Ascending aorta (tissue), 2 donors: ENCODE data around the gene PDIA5. TPM values are rescaled to one million over a fixed set of nuclear protein-coding genes. Genes with fewer than 3 reads are reported as not detected.

Source experiments
- DNase-seq, 2 donors: peaks; one replicate each; pipeline ENCODE4 v3.0.0-alpha.2; 2019; ENCODE audit warnings: low spot score in 2 of 2
- H3K27ac ChIP-seq, 2 donors: fragments of 200-600 bp; sonication (generic); one replicate each; pipeline ENCODE4 v1.5.1; 2016 to 2017; ENCODE audit warnings: mild to moderate bottlenecking in 1 of 2
- H3K27me3 ChIP-seq: fragments of 200-600 bp; sonication (generic); one replicate; pipeline ENCODE4 v1.5.1; 2017
- H3K36me3 ChIP-seq, 2 donors: fragments of 200-600 bp; sonication (generic); one replicate each; pipeline ENCODE4 v1.5.1; 2016
- H3K4me1 ChIP-seq, 2 donors: fragments of 200-600 bp; sonication (generic); one replicate each; pipeline ENCODE4 v1.5.1; 2016 to 2017; ENCODE audit warnings: mild to moderate bottlenecking in 1 of 2
- H3K4me3 ChIP-seq, 2 donors: fragments of 200-600 bp; sonication (generic); one replicate each; pipeline ENCODE4 v1.5.1; 2016 to 2017; ENCODE audit warnings: mild to moderate bottlenecking in 1 of 2
- H3K9me3 ChIP-seq, 2 donors: fragments of 200-600 bp; sonication (generic); one replicate each; pipeline ENCODE4 v1.5.1; 2016
- intact Hi-C: fragments of 100-400 bp; cut with DNase I; formaldehyde crosslinking; loops from one replicate; pipeline ENCODE4 v1.15.1; 2023
- total RNA-seq: library from RNA; depleted of rRNA; stranded (reverse); fragments of >200 nt; gene quantifications from one replicate; pipeline ENCODE4 v1.1.0, GENCODE V29; 2016
- TF ChIP-seq, protein P1 (sequence below), 3 experiments: fragments of 200-600 bp in 2 of 3; fragments of 450-650 bp in 1 of 3; sonication (generic) in 2 of 3; IDR thresholded peaks; one replicate each; pipeline ENCODE4 v1.5.1; 2016 to 2019; ENCODE audit warnings: antibody characterized with exemption in 3 of 3, mild to moderate bottlenecking in 1 of 3, moderate library complexity in 1 of 3

Gene PDIA5
- total RNA-seq, 1 donor from 2014 or later: 21.3 TPM

DNA sequence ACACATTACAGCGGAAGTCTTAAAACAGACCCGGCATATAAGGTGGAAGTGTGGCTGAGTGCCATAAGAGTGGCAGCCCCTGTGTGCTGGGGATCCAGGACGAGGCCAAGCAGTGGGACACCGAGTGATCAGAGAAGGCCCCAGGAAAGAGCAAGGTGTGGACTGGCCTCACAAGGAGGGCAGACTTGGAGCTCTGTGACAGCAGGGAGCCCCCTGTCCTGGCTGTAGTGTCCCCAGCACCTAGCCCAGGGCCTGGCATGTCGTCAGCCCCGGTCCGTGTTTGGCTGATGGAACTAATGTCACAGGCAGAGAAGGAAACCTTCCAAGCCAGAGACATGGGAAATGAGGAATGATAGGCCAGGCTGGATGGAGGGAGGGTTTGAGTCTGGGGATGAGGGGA is 4.8 kb downstream of the PDIA5 start:
- peak in 1 of 2 donors; percentile 61 for DNase-seq
- Histone ChIP-seq H3K36me3 (no peaks in the 10 kb centered on the region), H3K4me3 (no peak overlapping the region), H3K9me3 (no peaks in the 10 kb centered on the region), H3K27ac (peak overlapping the region; percentile 62 to 64), H3K4me1 (peaks cover 10 to 22% of the 10 kb centered on the region in 2 donors), H3K27me3 (no peaks in the 10 kb centered on the region)
- TF ChIP-seq, protein P1, sequence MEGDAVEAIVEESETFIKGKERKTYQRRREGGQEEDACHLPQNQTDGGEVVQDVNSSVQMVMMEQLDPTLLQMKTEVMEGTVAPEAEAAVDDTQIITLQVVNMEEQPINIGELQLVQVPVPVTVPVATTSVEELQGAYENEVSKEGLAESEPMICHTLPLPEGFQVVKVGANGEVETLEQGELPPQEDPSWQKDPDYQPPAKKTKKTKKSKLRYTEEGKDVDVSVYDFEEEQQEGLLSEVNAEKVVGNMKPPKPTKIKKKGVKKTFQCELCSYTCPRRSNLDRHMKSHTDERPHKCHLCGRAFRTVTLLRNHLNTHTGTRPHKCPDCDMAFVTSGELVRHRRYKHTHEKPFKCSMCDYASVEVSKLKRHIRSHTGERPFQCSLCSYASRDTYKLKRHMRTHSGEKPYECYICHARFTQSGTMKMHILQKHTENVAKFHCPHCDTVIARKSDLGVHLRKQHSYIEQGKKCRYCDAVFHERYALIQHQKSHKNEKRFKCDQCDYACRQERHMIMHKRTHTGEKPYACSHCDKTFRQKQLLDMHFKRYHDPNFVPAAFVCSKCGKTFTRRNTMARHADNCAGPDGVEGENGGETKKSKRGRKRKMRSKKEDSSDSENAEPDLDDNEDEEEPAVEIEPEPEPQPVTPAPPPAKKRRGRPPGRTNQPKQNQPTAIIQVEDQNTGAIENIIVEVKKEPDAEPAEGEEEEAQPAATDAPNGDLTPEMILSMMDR (IDR thresholded peaks at IDR 0.05): no peak
- intact Hi-C loops: no loop called here

DNA sequence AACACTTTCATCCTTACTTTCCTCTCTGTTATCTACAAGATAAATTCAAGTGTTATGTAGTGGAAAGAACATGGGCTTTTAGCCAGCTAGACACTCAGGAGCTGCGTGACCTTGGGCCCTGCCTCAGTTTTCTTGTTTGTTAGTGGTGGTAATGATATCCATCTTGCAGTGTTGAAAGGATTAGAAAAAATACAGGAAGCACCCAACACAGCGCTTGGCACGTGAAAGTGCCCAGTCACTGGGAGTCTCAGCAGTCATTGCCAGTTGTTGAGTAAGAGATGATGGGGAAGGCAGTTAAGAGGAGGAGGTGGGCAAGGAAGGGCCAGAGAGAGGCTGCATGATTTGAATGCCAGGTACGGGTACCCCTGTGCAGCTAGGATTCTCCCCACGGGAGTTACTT is 5.3 kb downstream of the PDIA5 start:
- H3K4me3 ChIP-seq: no peak overlapping the region
- TF ChIP-seq, protein P1 (IDR thresholded peaks at IDR 0.05): no peak
- H3K27ac ChIP-seq: peak overlapping the region; percentile 62 to 64
- H3K4me1 ChIP-seq: peaks cover 16 to 22% of the 10 kb centered on the region in 2 donors
- H3K9me3 ChIP-seq: no peaks in the 10 kb centered on the region
- intact Hi-C loops: no loop called here
- no peaks in the 10 kb centered on the region for H3K27me3 ChIP-seq
- DNase-seq: peak in 1 of 2 donors; percentile 73
- H3K36me3 ChIP-seq: no peaks in the 10 kb centered on the region

DNA sequence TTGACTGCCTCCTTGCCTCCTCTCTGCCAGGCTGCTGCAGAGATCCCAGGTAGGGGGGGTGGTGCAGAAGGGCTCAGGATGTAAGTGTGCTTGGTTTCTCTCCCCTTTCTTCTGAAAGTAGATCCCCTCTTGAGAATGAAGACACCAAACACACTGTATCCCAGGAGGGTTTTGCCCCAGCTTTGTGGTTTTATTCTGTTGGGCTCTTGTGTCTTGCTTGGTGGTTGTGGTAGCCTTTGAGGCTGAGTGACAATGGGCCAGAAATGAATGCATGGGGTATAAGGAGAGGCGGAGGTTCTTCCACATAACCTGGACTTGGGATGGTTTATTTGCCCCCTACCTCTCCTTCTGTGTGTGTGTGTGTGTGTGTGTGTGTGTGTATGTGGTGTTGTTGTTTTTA is 5.7 kb downstream of the PDIA5 start:
- Histone ChIP-seq H3K27me3 (no peaks in the 10 kb centered on the region), H3K27ac (peak overlapping the region; percentile 19 to 49), H3K4me1 (peaks cover 17 to 26% of the 10 kb centered on the region in 2 donors), H3K9me3 (no peaks in the 10 kb centered on the region), H3K4me3 (no peak overlapping the region), H3K36me3 (no peaks in the 10 kb centered on the region)
- TF ChIP-seq, protein P1 (IDR thresholded peaks at IDR 0.05): no peak
- intact Hi-C loops: no loop called here
- DNase-seq: peak in 1 of 2 donors; percentile 33

DNA sequence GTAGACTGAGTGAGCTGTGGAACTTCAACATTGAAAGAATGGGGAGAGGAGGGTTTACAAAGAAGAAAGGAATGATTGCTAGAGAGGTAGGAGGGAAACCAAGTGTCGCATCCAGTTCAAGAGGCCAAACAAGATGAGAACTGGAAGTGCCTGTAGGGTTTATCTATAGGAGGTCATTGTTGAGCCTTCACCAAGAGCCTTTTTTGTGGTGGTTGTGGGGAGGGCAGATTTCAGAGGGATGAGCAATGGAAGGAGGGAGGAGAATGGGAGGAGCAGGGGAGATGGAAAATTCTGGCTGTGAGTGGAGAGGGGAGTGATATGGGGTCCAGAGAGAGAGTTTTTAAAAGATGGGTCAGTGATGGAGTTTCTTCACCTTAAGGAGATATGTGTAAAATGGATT is 8.5 kb downstream of the PDIA5 start:
- no peaks in the 10 kb centered on the region for H3K36me3 ChIP-seq

DNA sequence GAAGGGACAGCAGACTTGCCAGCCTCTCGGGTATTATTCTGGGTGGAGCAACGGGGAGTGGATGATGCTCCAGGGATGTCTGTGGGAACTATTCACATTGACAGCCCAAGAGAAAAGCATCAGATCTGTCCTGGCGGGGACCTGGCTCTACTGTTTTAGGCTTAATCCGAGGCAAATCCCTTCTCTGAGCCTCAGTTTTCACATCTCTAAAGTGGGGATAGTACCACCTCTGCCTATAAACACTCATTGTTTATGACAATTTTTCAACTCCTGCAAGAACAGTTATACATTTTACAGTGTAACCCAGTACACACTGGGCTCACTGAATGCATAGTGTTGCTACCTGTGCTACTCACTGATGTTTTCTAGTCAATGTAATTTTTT is 9.3 kb downstream of the PDIA5 start:
- H3K27me3 ChIP-seq: no peaks in the 10 kb centered on the region
- H3K9me3 ChIP-seq: no peaks in the 10 kb centered on the region
- no peaks in the 10 kb centered on the region for H3K36me3 ChIP-seq
- DNase-seq: no peak
- intact Hi-C loops: no loop called here
- no peak overlapping the region for H3K4me3 ChIP-seq
- H3K27ac ChIP-seq: peak overlapping the region; percentile 51 to 77
- H3K4me1 ChIP-seq: peaks cover 17 to 36% of the 10 kb centered on the region in 2 donors
- TF ChIP-seq, protein P1 (IDR thresholded peaks at IDR 0.05): no peak

More for the DNA sequence above, 8.5 kb downstream of the PDIA5 start:
- DNase-seq: no peak
- H3K4me1 ChIP-seq: peaks cover 17 to 33% of the 10 kb centered on the region in 2 donors
- H3K9me3 ChIP-seq: no peaks in the 10 kb centered on the region
- intact Hi-C loops: no loop called here
- H3K4me3 ChIP-seq: no peak overlapping the region
- H3K27ac ChIP-seq: peak overlapping the region; percentile 41 to 77
- TF ChIP-seq, protein P1 (IDR thresholded peaks at IDR 0.05): no peak
- no peaks in the 10 kb centered on the region for H3K27me3 ChIP-seq
